CD14-positive monocyte (primary cell): ENCODE data around the gene NBEA. TPM values are rescaled to one million over a fixed set of nuclear protein-coding genes. Genes with fewer than 3 reads are reported as not detected.

Source experiments
- DNase-seq, 3 donors: peaks; one replicate each; pipeline ENCODE4 v3.0.0-alpha.2; 2011 to 2022
- H2AFZ ChIP-seq: 2 replicates; pipeline ENCODE4 v1.6.0; 2012; ENCODE audit warnings: mild to moderate bottlenecking, low read depth, low read length, inconsistent platforms; ENCODE audit not compliant: insufficient read depth, poor library complexity, severe bottlenecking
- H3K27ac ChIP-seq, 2 donors: 1 replicate in 1 of 2; 2 replicates in 1 of 2; pipeline ENCODE4 v1.5.1; 2012 to 2013; ENCODE audit warnings: low read length in 2 of 2, control low read depth in 1 of 2, inconsistent platforms in 1 of 2, low read depth in 1 of 2, mild to moderate bottlenecking in 1 of 2
- H3K27me3 ChIP-seq, 2 donors: one replicate each; pipeline versions ENCODE4 v1.6.0 to v1.6.1; 2011 to 2013; ENCODE audit warnings: low read length in 2 of 2; ENCODE audit not compliant: control insufficient read depth in 2 of 2, insufficient read depth in 2 of 2
- H3K36me3 ChIP-seq, 2 donors: replicated peaks in 1 of 2; 1 replicate in 1 of 2; 2 replicates in 1 of 2; pipeline versions ENCODE4 v1.5.1 to v1.6.1; 2012 to 2013; ENCODE audit warnings: low read length in 2 of 2, control low read depth in 1 of 2, inconsistent platforms in 1 of 2, mild to moderate bottlenecking in 1 of 2; ENCODE audit not compliant: insufficient read depth in 2 of 2, control insufficient read depth in 1 of 2
- H3K4me1 ChIP-seq, 2 donors: 1 replicate in 1 of 2; 2 replicates in 1 of 2; pipeline versions ENCODE4 v1.5.1 to v1.6.1; 2012 to 2013; ENCODE audit warnings: low read length in 2 of 2, control low read depth in 1 of 2, inconsistent platforms in 1 of 2, mild to moderate bottlenecking in 1 of 2, moderate library complexity in 1 of 2; ENCODE audit not compliant: insufficient read depth in 2 of 2, control insufficient read depth in 1 of 2
- H3K4me2 ChIP-seq: replicated peaks from 2 replicates; pipeline ENCODE3; 2012; ENCODE audit warnings: low read length, moderate library complexity, mild to moderate bottlenecking; ENCODE audit not compliant: poor library complexity, severe bottlenecking; ENCODE audit errors: extremely low read depth
- H3K4me3 ChIP-seq, 3 experiments: fragments of 200-600 bp in 1 of 3; sonication (generic) in 1 of 3; replicated peaks in 1 of 3; 1 replicate in 2 of 3; 2 replicates in 1 of 3; pipeline ENCODE4 v1.5.1; 2011 to 2013; ENCODE audit warnings: low read length in 3 of 3, mild to moderate bottlenecking in 3 of 3, control low read depth in 2 of 3, low read depth in 2 of 3, inconsistent platforms in 1 of 3, moderate library complexity in 1 of 3
- H3K79me2 ChIP-seq: 2 replicates; pipeline ENCODE4 v1.6.0; 2012; ENCODE audit warnings: mild to moderate bottlenecking, control low read depth, inconsistent platforms, low read length, moderate library complexity; ENCODE audit not compliant: insufficient read depth
- H3K9ac ChIP-seq: 2 replicates; pipeline ENCODE4 v1.6.0; 2017; ENCODE audit warnings: low read length, mild to moderate bottlenecking; ENCODE audit not compliant: insufficient read depth, poor library complexity, severe bottlenecking
- H3K9me3 ChIP-seq, 2 donors: replicated peaks in 1 of 2; 1 replicate in 1 of 2; 2 replicates in 1 of 2; pipeline versions ENCODE4 v1.5.1 to v1.6.1; 2012 to 2013; ENCODE audit warnings: low read length in 2 of 2, control low read depth in 1 of 2; ENCODE audit not compliant: control insufficient read depth in 1 of 2, insufficient read depth in 1 of 2
- H4K20me1 ChIP-seq: 2 replicates; pipeline ENCODE4 v1.6.0; 2012; ENCODE audit warnings: mild to moderate bottlenecking, low read length, control low read depth, moderate library complexity; ENCODE audit not compliant: insufficient read depth
- H3K27ac Mint-ChIP-seq, 7 donors: one replicate each; pipeline ENCODE4 v1.8.0; 2020; ENCODE audit warnings: mild to moderate bottlenecking in 7 of 7, mixed read lengths in 7 of 7, moderate library complexity in 6 of 7, inconsistent platforms in 2 of 7
- H3K27me3 Mint-ChIP-seq, 3 donors: one replicate each; pipeline ENCODE4 v1.8.0; 2021 to 2022; ENCODE audit warnings: low read depth in 3 of 3, mild to moderate bottlenecking in 3 of 3, mixed read lengths in 3 of 3, moderate library complexity in 3 of 3, inconsistent platforms in 1 of 3
- H3K36me3 Mint-ChIP-seq, 2 donors: one replicate each; pipeline ENCODE4 v1.8.0; 2020; ENCODE audit warnings: mixed read lengths in 2 of 2, inconsistent platforms in 1 of 2, mild to moderate bottlenecking in 1 of 2
- H3K4me1 Mint-ChIP-seq: one replicate; pipeline ENCODE4 v1.8.0; 2020; ENCODE audit warnings: mild to moderate bottlenecking, mixed read lengths
- H3K4me3 Mint-ChIP-seq, 2 donors: one replicate each; pipeline ENCODE4 v1.8.0; 2020; ENCODE audit warnings: mild to moderate bottlenecking in 2 of 2, mixed read lengths in 2 of 2, moderate library complexity in 1 of 2
- H3K9me3 Mint-ChIP-seq, 7 donors: one replicate each; pipeline ENCODE4 v1.8.0; 2020 to 2022; ENCODE audit warnings: mixed read lengths in 7 of 7, mild to moderate bottlenecking in 6 of 7, moderate library complexity in 6 of 7, inconsistent platforms in 2 of 7
- CTCF ChIP-seq: fragments of 200-600 bp; IDR thresholded peaks from one replicate; pipeline ENCODE4 v1.8.0; 2022; ENCODE audit warnings: antibody characterized with exemption, mild to moderate bottlenecking
- WGBS: methylation state at CpG from one replicate; pipeline ENCODE4 v1.1.5; 2013; ENCODE audit warnings: missing lambda C conversion rate; ENCODE audit not compliant: insufficient coverage; 5-methylcytosine and 5-hydroxymethylcytosine counted together
- intact Hi-C, 2 donors: fragments of 100-400 bp; cut with micrococcal nuclease; formaldehyde crosslinking; loops; one replicate each; pipeline versions ENCODE4 v1.15.0 to v1.15.1; 2023
- polyA plus RNA-seq, 3 donors: library from polyadenylated mRNA; depleted of rRNA in 1 of 3; unstranded in 2 of 3; stranded (reverse) in 1 of 3; fragments of 300-500 nt in 2 of 3; fragments of >200 nt in 1 of 3; fragmentation: Illumina TruSeq in 2 of 3; gene quantifications; 1 replicate in 2 of 3; 2 replicates in 1 of 3; pipeline ENCODE4 v1.2.3, GENCODE V29; 2012 to 2021

NBEA gene
- polyA plus RNA-seq, 3 donors = 0.03 to 0.23 (median 0.08) TPM

GRCh38 chr13:35086667-35087066 lies 144.6 kb downstream of the NBEA start:
- Histone ChIP-seq H3K27ac (no peak overlapping the region), H3K9ac (no peak overlapping the region), H3K36me3 (no peaks in the 10 kb centered on the region), H4K20me1 (no peaks in the 10 kb centered on the region), H3K79me2 (no peaks in the 10 kb centered on the region), H3K4me2 (no peak overlapping the region), H3K4me1 (no peaks in the 10 kb centered on the region), H3K27me3 (no peaks in the 10 kb centered on the region), H3K4me3 (no peak overlapping the region), H2AFZ (no peak overlapping the region), H3K9me3 (no peaks in the 10 kb centered on the region)
- no peak for DNase-seq
- H3K4me3 Mint-ChIP-seq = no peak overlapping the region
- no peaks in the 10 kb centered on the region for H3K4me1 Mint-ChIP-seq
- no peak overlapping the region for H3K27ac Mint-ChIP-seq
- WGBS = no CpG with 5 or more reads among the region's 2 CpGs
- no peaks in the 10 kb centered on the region for H3K36me3 Mint-ChIP-seq
- H3K9me3 Mint-ChIP-seq = peaks cover 4 to 19% (median 15%) of the 10 kb centered on the region in 7 donors
- intact Hi-C loops = no loop called here
- no peak for TF ChIP-seq CTCF
- no peaks in the 10 kb centered on the region for H3K27me3 Mint-ChIP-seq

GRCh38 chr13:35092251-35092650 lies 150.2 kb downstream of the NBEA start:
- Mint-ChIP-seq H3K27ac (no peak overlapping the region), H3K27me3 (no peaks in the 10 kb centered on the region), H3K4me1 (no peaks in the 10 kb centered on the region), H3K9me3 (peaks cover 0 to 5% (median 2%) of the 10 kb centered on the region in 7 donors), H3K36me3 (no peaks in the 10 kb centered on the region), H3K4me3 (no peak overlapping the region)
- Histone ChIP-seq H3K4me1 (no peaks in the 10 kb centered on the region), H3K9ac (no peak overlapping the region), H2AFZ (no peak overlapping the region), H3K79me2 (no peaks in the 10 kb centered on the region), H3K27me3 (no peaks in the 10 kb centered on the region), H3K27ac (no peak overlapping the region), H3K9me3 (no peaks in the 10 kb centered on the region), H4K20me1 (no peaks in the 10 kb centered on the region), H3K4me2 (no peak overlapping the region), H3K36me3 (no peaks in the 10 kb centered on the region), H3K4me3 (no peak overlapping the region)
- no peak for DNase-seq
- no peak for TF ChIP-seq CTCF
- intact Hi-C loops = no loop called here
- no CpG with 5 or more reads among the region's 4 CpGs for WGBS
